GM21529 (cell line): ENCODE results near the gene WNT3.
"Not testable (repeated sequence)": the region's sequence is repeated elsewhere in the genome, so short reads cannot be mapped to it uniquely, and the experiment has no call there.

Experiments
- ATAC-seq: cut with Tn5 transposase; IDR thresholded peaks from one replicate; pipeline ENCODE4 v1.9.1; 2021; ENCODE audit not compliant: unreplicated experiment

The WNT3 gene

DNA sequence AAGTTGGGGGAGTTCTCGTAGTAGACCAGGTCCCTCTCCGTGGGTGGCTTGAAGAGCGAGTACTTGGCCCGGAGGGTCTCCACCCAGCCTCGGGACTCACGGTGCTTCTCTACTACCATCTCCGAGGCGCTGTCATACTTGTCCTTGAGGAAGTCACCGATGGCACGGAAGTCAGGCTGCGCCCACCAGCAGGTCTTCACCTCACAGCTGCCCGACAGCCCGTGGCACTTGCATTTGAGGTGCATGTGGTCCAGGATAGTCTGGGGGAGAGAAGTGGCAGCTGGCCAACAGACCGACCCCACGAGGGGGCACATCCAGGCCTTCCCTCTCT lies 50.0 kb downstream of the WNT3 start:
- ATAC-seq: no peak

DNA sequence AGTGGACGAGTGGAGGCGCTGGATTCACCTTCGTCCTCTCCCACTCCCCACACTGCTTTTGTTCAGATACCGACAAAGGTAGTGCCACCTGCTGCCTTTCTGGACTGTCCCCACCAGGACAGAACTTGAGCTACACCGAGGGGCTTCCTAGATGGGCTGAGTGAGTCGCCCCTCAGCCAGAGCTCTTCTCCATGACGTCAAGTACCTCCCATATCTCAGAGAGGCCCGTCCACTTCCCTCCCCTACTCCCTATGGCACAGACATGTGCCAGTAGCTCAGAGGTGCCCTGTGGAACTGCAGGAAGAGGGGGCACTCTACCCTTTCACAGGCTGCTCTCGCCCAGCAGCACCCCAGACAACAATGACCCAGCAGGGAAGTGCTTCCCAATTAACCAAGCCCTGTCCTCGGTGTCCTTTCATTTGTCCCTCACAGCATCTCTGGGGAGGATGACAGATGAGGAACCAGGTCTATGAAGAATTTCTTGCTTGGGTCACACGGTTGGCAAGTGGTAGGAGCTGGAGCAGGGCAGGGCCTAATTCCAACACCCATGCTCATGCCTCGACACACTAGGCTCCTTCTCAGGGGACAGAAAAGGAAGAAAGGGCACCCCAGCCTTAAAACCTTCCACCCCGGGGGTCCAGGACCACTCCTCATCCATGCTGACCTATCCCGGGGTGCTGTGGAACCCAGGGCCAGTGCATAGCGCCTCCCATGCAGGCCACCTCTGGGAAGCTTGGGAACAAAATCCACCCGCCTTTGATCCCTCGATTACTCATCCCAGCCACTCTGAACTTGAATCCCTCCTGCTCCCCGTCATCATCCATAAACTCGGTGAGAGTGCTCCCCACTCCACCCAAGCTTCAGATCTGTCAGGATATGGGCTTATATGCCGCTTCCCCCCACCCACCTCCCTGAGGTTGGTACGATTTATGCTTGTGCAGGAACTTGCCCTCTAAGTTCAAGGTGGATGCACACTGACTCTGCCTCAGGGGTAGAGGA lies 51.7 kb downstream of the WNT3 start:
- no peak for ATAC-seq

DNA sequence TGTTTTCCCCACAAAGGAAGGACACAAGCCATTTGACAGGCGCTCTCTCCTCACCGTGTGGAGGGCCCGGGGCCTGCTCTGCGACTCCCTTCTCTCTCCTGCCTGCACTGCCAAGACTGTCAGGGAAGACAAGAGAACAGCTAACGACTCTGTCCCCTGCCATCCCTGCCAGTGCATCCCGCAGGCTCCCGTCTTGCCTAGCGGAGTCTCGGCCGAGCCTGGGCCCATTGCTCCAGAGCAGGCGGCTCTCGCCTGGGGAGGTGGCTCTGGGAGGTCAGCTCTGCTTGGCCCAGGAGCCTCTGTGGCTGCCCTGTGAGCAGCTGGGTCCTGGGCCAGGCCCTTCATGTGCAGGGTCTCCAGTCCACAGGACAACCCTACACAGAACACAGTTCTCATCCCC lies 53.0 kb downstream of the WNT3 start:
- ATAC-seq: no peak

DNA sequence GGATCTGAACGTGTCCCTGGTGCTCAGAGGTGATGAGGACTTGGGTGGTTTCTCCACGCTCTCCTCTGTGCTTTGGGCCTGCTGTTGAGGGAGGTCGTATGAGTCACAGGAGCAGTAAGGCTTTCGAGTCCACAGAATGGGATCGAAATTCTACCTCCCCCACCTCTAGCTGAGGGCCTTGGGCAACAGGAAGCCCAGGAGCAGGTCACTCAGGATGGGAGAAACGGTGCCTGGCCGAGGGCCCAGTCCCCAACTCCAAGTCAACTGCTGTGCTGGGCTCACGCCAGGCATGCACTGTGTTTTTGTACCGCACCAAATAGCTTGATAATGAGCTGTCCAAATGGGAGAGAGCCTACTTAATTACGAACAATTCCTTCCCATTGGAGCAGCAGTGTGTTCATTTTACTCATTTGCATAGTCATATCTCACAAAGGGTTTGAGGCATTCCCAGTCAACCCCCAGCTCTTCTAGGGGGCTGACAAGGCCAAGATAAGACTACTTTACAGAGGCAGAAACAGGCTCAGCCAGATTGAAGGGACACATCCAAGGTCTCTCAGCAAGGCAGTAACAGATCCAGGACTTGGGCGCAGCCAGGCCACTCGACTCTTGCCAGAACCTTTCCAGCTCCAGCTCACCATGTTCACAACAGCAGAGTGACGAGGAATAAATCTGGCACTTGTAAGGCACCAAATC lies 53.6 kb downstream of the WNT3 start:
- ATAC-seq: no peak

DNA sequence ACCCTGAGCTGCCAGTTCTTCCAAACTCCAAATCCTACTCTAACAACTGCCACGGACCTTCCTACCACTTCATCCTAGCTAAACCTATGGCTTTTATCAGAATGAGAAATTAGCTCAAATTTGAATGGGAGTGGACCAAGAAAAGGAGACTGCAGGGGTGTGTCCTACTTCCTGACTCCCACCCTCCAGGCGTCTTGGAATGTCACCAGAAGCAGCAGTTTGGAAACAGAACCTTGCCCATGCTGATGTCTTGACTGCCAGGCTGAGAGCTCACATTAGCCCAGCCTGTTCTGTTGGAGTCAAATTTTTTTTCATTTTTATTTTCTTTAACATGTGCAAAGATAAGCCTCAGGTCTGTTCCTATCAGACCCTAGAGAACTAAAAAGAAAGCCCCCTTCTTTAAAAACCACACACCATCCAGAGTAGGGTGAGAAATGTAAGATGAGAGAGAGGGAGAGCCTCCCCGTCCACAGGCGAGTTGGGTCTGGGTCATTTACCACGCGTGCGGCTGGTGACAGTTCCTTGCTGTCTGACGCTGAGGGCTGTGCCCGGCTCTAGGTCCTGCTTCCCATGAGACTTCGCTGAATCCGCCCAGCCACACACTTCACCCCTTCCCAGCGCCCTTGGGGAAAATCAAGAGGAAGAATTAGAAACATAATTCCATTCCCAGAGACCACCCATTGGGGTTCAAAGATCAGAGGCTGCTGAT lies 54.3 kb downstream of the WNT3 start:
- no peak for ATAC-seq

DNA sequence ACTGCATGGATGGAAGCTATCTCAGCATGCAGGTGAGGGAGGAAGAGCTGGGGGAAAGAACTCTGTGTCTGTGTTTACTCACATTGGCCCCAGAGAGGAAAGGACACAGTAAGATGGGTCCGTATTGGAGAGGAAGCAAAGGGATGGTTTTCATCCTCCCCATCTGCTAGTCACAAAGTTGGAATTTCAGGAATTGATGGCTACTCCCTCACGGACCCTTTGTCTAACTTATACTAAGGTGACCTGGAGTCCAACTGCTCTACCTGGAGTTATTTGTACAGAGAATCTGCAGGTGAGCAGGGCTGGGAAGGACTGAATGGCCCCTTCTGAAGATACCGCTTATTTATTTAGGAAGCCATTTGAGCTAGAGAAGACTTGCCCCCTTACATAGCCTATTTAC lies 55.1 kb downstream of the WNT3 start:
- ATAC-seq: no peak

DNA sequence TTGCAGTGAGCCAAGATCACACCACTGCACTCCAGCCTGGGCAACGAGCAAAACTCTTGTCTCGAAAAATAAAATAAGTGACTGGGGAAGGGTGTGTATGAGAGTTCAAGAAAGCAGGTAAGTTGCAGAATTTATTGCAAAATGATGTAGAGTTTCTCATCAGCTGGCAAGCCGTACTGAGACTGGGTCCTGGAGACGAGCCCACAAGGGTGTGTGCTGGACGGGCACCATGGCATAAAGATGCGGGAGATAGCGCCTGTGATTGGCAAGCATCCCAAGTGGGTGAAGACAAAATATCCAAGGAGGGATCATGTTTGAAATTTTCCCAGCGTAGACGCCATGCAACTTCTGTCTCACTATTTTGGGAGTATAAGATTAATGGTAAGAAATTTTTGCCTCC lies 59.4 kb downstream of the WNT3 start:
- no peak for ATAC-seq

DNA sequence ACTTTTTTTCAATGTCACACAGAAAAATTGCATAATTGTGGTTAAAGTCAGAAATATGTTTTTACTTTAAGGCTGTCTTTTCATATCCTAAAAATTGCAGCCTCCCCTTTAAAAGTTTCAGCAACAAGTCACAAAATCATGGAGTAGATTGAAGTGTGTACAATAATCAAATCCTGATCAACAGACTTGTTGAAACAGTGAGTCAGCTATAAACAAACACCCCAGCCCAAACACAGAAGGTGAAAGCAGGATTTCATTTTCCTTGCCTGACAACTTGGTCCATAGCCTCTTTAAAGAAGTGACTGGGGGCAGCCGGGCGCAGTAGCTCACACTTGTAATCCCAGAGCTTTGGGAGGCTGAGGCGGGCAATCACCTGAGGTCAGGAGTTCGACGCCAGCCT lies 59.9 kb downstream of the WNT3 start:
- ATAC-seq: no peak

DNA sequence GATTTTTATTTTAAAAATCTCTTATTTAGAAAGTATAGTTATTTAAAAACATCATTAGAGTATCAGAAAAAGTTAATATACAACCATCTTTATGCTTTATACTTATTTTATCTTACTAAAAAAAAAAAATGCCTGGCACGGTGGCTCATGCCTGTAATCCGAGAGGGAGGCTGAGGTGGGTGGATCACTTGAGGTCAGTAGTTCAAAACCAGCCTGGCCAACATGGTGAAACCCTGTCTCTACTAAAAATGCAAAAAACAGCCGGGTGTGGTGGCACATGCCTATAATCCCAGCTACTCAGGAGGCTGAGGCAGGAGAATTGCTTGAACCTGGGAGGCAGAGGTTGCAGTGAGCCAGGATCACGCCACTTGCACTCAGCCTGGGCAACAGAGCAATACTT lies 60.9 kb downstream of the WNT3 start:
- ATAC-seq: not testable (repeated sequence)

DNA sequence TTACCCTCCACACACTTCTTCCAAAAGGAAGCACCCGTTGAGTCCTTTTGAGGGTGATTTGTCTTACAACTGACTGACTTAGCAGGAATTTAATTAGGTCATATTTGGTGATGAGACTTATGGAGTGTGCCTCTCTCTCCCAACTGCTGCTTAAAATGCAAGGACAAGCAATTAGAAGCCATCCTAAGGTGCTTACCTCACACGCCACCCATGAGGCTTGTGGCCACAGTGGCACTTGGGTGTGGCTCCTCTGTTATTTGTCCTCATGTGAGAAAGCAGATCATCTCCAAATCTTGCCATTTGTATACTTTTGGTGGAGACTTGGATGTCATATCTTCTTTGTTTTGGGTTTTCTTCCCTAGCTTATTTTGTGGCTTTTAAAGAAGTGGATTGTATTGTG lies 61.6 kb downstream of the WNT3 start:
- ATAC-seq: no peak

DNA sequence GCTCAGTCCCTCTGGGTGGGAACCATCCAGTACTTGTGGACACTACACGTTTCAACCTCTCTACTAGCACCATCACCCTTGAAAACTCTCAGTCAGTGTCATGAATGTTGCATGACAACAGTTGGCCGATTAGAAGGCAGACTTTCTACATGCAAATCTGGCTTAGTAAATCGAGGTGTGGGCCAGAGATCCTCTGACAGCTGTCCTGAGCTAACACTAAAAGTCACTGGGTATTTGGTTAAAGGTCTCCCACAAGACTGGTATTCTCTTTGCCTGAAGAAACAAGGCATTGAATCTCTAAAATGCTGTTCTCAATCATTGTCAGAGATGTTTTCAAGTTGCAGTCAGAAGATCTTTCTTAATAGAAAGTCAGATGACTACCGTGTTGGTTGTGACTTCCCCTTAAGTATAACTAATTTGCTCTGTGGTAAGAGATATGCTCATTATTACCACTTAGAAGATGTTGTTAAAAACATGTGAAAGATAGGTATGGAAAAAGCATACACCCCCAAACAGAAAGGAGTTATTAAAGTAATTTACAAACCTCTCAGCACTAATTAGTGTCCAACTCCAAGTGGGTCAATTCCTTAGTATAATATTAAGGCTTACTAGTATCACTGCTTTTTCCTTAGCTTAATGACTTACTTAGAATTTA lies 62.3 kb downstream of the WNT3 start:
- ATAC-seq: no peak

DNA sequence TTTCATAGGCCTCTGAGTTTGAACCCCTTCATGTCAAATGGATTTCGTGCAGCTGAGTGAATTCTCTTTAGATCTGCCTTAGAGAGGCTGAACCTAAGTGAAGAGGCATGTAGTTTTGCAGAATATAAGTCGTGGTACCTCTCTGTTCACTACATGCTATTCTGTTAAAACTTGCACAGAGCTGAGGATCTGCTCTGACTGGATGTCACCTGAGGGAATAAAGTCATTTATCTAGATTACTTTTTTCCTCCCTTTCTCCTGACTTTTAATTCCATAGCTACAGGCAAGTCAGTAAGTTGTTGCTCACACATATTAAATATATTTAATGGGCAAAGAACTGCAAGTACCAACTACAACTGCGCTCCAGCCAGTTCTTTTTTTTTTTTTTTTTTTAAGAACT lies 64.7 kb downstream of the WNT3 start:
- ATAC-seq: no peak

DNA sequence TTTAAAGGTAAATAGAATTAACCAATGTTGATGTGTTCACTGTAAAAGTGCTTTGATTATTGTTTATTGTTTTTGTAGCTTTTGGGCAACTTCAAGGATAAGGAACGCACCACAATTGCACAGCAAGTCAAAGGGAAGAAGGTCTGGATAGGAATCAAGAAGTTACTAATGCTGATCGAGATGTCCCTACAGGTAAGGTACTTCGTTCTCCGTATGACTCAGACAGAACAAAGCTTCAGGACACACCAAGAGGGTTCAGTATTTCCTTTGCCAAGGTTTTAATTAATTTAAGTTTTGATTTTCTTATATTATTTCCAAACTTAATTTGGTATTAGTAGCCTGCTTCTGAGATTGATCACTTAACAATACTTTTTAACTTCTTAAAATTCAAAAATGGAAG lies 67.1 kb downstream of the WNT3 start:
- ATAC-seq: no peak

DNA sequence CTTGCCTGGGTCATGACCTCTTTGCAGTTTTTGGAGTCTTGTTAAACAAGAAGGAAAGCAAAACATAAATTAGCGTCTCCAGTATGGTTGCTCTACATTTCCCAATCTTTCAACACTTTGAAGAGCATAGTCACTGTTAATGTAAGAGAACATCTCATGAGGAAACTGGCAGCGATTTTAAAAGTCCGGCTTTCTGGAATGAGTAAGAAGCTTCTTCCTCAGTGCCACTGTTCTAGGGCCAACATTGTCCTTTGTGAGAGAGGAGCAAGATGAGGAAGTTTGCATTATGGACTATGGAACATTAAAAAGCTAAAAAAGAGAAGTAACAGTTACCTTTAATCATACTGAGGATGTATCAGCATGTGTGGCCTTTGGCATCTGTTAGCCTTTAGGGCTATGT lies 73.1 kb downstream of the WNT3 start:
- no peak for ATAC-seq

DNA sequence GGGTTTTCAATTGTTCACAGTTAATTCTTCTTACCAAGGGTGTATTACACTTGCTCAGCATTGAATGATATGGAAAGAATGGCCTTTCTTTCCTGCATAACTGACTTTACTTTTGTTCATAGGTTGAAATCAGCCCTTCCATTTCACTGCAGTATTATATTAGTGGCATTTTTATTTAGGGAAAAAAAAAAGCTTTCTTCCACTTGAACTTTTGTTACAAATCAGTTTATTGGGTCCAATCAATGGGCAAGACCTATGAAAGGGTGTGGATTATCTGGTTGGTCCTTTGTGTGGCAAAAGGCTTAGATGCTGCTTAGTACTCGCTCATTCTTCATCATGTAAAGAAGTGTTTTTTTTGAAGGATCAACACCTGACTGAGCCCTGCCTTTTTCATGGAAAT lies 74.1 kb downstream of the WNT3 start:
- ATAC-seq: no peak

DNA sequence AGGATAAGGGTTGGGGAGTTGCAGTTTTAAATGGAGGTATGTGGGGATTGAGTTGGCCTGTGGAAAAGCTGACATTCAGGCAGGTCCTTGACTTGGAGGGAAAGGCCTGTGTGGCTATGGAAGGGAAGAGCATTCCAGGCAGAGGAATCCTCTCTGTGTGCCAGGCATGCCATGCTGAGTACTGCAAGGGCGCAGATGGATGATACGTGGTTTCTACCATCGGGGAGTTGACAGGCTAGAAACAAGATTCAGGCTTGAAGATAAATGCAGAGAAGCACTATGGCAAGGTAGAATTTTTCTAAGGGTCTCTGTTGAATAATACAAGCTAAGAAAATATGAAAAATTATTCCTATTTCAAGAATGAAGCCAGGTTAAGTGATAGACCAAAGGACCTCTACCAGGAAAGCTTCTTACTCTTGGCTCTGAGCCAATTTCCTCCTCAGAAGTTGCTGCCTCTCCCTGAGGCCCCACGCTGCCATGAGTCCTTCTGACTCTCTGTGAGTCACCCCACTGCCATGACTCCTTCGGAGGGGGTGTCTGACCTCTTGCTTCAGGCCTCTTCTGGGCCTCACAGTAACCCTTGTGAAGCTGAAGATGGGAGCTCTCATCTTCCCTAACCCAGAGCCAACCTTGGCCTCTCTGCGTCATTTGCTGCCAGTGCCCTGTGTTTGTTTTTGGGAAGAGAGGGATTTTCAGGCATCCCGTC lies 75.8 kb downstream of the WNT3 start:
- no peak for ATAC-seq

DNA sequence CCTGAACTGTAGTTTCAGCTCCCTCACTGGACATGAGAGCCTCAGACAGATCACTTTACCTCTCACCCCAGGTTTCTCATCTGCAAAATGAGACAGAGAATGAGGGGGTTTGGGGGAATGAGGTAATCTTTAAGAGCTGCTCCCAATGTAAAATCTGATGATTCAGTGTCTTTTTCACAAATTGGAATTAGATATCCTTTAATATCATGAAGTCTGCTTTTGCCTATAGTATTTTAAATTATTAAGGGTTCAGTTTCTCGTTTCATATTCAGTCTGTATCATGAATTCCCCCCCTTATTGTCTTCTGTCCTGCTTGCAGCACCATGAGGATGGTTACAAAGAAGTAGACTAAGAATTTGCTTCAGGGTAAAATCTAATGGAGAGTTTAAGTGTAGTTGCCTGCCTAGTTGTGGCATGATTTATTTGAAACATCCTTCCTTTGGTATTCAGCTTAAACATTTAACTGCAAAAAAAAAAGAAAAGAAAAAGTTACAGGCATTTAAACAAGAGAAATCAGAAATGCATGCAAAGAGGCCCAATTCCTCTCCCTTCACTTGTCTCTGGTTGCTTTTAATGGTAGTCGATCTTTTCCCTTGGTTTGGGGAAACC lies 77.3 kb downstream of the WNT3 start:
- ATAC-seq: no peak

DNA sequence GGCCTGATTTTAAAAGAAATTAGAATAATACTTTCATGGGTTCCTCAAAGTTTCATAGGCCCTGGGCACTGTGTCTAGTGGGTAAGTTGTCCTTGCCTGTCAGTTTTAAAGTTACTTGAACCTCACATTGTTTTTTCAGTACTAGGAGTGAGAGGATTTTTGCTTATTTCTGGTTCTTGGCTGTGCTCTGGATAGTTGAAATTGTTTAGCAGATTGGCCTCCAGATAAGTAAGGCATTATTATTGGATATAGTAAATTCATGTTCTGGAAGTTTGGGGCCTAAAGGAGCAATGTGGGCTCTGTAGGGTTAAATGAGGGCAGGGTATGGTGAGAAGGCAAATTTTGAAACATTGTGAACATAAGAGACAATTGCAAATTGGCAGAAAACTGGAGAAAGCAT lies 78.5 kb downstream of the WNT3 start:
- no peak for ATAC-seq

DNA sequence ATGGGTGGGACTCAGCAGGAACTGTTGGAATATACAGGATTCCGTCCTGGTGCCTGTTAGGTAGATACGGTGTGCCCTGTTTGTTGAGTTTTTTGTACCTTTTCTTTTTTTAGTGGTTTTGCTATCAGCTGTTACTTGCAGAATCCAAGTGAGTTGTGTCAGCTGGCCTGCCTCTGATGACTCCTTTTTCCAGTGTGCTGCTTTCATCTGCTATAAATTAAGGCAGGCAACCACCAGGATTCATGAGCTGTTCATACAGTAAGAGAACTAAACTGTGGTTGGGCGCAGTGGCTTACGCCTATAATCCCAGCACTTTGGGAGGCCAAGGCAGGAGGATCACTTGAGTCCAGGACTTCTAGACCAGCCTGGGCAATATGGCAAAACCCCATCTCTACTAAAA lies 79.9 kb downstream of the WNT3 start:
- ATAC-seq: no peak

DNA sequence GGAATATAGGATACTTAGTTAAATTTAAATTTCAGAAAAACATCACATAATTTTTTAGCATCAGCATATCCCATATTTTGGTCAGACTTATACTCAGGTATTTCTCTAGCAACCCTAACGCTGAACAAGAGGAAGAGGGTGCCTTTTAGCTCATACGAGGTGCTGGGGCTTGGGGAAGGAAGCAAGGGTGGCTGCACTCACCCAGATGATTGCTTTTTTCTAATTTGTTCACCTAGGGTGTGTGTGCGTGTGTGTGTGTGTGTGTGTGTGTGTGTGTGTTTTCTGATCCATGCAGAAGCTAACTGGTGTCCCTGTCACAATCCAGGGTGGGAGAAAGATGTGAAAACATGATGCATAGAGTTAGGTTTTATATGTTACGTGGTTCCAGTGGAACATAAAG lies 81.2 kb downstream of the WNT3 start:
- no peak for ATAC-seq
